B cell (primary cell): ENCODE measurements around the gene CRACR2A.

Source experiments
- EZH2 ChIP-seq: IDR thresholded peaks from 2 replicates; pipeline ENCODE4 v1.6.1; 2012; ENCODE audit warnings: borderline replicate concordance, low read depth, mild to moderate bottlenecking, moderate library complexity, low read length; ENCODE audit not compliant: insufficient read depth, poor library complexity, severe bottlenecking
- TF ChIP-seq, protein P1 (sequence below): fragments of 200-600 bp; IDR thresholded peaks from one replicate; pipeline ENCODE4 v1.8.0; 2022; ENCODE audit warnings: antibody characterized with exemption, mild to moderate bottlenecking

DNA sequence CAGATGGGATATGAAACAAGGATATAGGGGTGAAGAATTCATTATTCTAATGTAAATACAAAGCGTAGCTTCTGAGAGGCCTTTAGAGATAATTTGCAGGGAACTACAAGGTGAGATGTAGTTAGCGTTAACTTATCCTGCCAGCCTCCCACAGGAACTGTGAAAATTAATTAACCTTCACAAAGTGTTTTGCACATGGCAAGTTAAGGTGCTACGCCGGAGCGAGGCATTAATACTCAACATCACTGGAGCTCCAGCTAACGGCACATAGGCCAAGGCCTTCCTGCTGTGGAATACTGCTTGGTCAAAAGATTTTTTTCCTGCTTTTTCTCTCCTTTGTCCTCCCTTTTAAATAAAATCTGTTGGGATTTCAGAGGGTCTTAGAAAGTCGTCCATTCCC, 86.5 kb downstream of the CRACR2A start:
- TF ChIP-seq, protein P1, sequence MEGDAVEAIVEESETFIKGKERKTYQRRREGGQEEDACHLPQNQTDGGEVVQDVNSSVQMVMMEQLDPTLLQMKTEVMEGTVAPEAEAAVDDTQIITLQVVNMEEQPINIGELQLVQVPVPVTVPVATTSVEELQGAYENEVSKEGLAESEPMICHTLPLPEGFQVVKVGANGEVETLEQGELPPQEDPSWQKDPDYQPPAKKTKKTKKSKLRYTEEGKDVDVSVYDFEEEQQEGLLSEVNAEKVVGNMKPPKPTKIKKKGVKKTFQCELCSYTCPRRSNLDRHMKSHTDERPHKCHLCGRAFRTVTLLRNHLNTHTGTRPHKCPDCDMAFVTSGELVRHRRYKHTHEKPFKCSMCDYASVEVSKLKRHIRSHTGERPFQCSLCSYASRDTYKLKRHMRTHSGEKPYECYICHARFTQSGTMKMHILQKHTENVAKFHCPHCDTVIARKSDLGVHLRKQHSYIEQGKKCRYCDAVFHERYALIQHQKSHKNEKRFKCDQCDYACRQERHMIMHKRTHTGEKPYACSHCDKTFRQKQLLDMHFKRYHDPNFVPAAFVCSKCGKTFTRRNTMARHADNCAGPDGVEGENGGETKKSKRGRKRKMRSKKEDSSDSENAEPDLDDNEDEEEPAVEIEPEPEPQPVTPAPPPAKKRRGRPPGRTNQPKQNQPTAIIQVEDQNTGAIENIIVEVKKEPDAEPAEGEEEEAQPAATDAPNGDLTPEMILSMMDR = no peak
- no peak for TF ChIP-seq EZH2
